ENCODE data around the gene DTYMK.

DTYMK gene

DNA sequence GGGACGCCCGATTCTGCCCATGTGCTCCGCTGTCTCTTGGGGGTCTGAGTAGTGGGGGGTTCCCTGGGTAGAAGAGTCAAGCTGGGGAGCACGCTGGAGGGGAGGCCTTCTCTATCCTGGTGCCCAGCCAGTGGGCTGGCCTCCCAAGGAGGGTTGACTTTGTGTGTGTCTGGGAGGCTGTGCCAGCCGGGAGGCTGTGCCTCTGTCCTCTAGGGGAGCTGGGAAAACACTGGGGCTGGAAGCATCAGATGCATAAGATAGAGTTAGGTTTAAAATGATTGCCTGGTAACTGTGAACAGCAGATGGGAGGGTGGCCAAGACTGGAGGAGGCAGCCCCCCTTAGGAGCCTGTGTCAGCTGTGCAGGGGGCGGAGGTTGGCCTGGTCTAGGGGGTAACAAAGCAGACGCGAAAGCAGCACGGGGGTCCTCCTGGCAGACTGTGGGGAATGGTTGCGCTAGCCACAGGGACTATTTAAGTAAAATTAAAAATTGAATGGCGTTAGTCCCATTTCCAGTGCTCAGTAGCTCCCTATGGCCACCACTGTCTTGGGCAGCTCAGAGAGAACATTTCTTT is 16.5 kb upstream of the DTYMK start:
- peaks cover 0 to 2% of the 10 kb centered on the region in 2 donors for H3K9me3 ChIP-seq (ENCODE audit: control insufficient read depth in 2 of 2, low read length in 2 of 2)
- peaks cover 7 to 10% of the 10 kb centered on the region in 2 donors for H3K36me3 ChIP-seq (ENCODE audit: control insufficient read depth in 2 of 2, insufficient read depth in 2 of 2, low read length in 2 of 2)
- no peak overlapping the region for H3K27ac ChIP-seq (ENCODE audit: low read length)
- H3K4me1 ChIP-seq (ENCODE audit: control insufficient read depth, insufficient read depth, low read length) = peaks cover 15% of the 10 kb centered on the region
- H3K9ac ChIP-seq (ENCODE audit: low read length in 2 of 2) = peak overlapping the region; percentile 42 to 56
- peak overlapping the region; percentile 73 to 83 for H3K4me3 ChIP-seq (ENCODE audit: low read length in 2 of 2)
- no peaks in the 10 kb centered on the region for H3K27me3 ChIP-seq (ENCODE audit: control insufficient read depth in 1 of 2, insufficient read depth in 2 of 2, low read length in 2 of 2)

DNA sequence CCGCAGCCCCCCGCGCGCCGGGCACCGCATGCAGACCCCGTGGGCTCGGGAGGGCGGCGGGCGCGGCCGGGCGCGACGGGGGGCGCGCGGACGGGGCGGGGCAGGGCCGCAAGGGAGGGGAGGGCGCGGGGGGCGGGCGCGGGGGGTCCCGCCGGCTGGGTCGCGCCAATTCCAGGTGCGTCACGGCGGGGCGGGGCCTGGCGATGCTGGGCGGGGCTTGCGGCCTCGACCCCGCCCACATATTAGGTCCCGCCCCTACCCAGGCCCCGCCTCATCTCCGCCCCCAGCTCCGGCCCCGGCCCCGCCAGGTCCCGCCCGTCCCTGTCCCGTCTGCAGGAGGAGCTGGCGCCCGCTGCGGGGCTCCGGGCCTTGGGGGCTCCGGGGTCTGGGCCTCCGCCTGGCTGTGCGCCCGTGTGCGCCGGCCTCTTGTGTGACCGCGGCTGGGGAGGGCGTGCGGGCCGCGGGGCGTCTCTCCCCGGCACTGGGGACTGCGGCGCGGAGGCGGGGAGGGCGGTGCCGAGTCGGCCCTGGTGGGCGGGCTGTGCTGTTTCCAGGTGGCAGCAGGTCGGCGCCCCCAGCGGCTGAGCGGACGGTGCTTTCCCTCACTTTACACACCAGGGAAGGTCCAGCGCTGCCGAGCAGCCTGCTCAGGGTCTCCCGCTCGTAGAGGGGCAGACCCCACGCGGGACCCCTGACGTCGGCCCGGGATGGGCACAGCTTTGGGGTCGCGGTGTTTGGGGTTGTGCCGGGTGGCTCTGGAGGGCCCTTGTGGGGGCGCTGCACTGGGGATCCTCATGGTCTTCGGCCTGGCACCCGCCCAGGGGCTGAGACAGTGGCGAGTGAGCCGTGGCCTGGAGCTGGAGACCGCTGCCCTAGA is 15.8 kb upstream of the DTYMK start:
- peak overlapping the region; percentile 42 to 77 for H3K9ac ChIP-seq (ENCODE audit: low read length in 2 of 2)
- peak overlapping the region; percentile 73 to 85 for H3K4me3 ChIP-seq (ENCODE audit: low read length in 2 of 2)
- H3K4me1 ChIP-seq (ENCODE audit: control insufficient read depth, insufficient read depth, low read length) = peaks cover 15% of the 10 kb centered on the region
- no peaks in the 10 kb centered on the region for H3K27me3 ChIP-seq (ENCODE audit: control insufficient read depth in 1 of 2, insufficient read depth in 2 of 2, low read length in 2 of 2)
- peaks cover 0 to 2% of the 10 kb centered on the region in 2 donors for H3K9me3 ChIP-seq (ENCODE audit: control insufficient read depth in 2 of 2, low read length in 2 of 2)
- H3K36me3 ChIP-seq (ENCODE audit: control insufficient read depth in 2 of 2, insufficient read depth in 2 of 2, low read length in 2 of 2) = peaks cover 6 to 7% of the 10 kb centered on the region in 2 donors
- peak overlapping the region; percentile 80 for H3K27ac ChIP-seq (ENCODE audit: low read length)

DNA sequence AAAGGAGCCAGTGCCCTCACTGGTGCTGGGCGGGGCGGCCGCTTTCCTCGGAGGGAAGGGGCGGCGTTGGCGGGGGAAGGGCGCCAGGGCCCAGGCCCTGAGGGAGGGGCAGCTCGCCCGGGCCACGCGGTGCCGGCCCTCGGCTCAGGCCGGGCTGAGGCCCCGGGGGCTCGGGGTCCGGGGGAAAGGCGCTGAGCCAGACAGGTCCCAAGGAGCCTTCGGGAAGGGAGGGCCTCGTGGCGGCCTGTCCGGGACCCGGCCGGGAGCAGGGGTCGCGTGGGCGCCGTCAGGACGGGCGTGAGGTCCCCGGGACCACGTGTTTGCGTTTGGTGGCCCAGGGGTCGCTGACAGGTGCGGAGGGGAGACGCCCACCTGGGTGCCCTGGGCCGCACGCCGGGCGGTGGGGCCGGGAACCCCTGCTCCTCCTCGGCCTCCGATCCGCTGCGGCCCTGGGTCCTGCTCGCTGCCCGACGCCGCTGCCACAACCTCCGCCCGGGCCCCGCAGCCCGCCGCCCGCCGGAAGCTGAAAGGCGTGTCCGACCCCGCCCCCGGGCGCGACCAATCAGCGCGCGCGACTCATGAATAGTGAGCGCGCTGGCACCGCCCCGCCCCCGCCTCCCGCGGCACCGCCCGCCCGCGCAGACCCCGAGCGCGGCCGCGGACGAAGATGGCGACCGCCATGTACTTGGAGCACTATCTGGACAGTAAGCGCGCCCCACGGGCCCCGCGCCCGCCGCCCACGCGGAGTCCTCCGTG is 15.0 kb upstream of the DTYMK start, which contains the start of gene ING5:
TSS of gene ING5 (plus strand) at position 641 of the 756 bp plus-strand sequence. CDS start at position 668, 27 bp downstream.
- peaks cover 0 to under 1% of the 10 kb centered on the region in 2 donors for H3K9me3 ChIP-seq (ENCODE audit: control insufficient read depth in 2 of 2, low read length in 2 of 2)
- H3K36me3 ChIP-seq (ENCODE audit: control insufficient read depth in 2 of 2, insufficient read depth in 2 of 2, low read length in 2 of 2) = peaks cover 4 to 6% of the 10 kb centered on the region in 2 donors
- peak within 1 kb of the TSS; percentile 77 to 80 for H3K9ac ChIP-seq (ENCODE audit: low read length in 2 of 2)
- peak within 1 kb of the TSS; percentile 73 to 85 for H3K4me3 ChIP-seq (ENCODE audit: low read length in 2 of 2)
- peaks cover 15% of the 10 kb centered on the region for H3K4me1 ChIP-seq (ENCODE audit: control insufficient read depth, insufficient read depth, low read length)
- H3K27ac ChIP-seq (ENCODE audit: low read length) = peak within 1 kb of the TSS; percentile 80
- H3K27me3 ChIP-seq (ENCODE audit: control insufficient read depth in 1 of 2, insufficient read depth in 2 of 2, low read length in 2 of 2) = no peaks in the 10 kb centered on the region

DNA sequence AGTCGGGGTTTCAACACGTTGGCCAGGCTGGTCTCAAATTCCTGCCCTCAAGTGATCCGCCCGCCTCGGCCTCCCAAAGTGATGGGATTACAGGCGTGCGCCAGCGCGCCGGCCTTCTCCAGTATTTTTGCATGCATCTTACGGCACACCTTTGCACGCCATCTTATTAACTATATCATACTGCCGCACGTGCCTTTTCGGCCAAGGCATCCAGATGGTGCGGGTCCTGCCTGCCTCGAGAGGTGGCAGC is 14.5 kb upstream of the DTYMK start:
- peaks cover 15% of the 10 kb centered on the region for H3K4me1 ChIP-seq (ENCODE audit: control insufficient read depth, insufficient read depth, low read length)
- peaks cover 2 to 6% of the 10 kb centered on the region in 2 donors for H3K36me3 ChIP-seq (ENCODE audit: control insufficient read depth in 2 of 2, insufficient read depth in 2 of 2, low read length in 2 of 2)
- H3K27ac ChIP-seq (ENCODE audit: low read length) = peak overlapping the region; percentile 80
- H3K27me3 ChIP-seq (ENCODE audit: control insufficient read depth in 1 of 2, insufficient read depth in 2 of 2, low read length in 2 of 2) = no peaks in the 10 kb centered on the region
- H3K4me3 ChIP-seq (ENCODE audit: low read length in 2 of 2) = peak overlapping the region; percentile 57 to 85
- H3K9me3 ChIP-seq (ENCODE audit: control insufficient read depth in 2 of 2, low read length in 2 of 2) = no peaks in the 10 kb centered on the region
- H3K9ac ChIP-seq (ENCODE audit: low read length in 2 of 2) = peak overlapping the region; percentile 77 to 80

DNA sequence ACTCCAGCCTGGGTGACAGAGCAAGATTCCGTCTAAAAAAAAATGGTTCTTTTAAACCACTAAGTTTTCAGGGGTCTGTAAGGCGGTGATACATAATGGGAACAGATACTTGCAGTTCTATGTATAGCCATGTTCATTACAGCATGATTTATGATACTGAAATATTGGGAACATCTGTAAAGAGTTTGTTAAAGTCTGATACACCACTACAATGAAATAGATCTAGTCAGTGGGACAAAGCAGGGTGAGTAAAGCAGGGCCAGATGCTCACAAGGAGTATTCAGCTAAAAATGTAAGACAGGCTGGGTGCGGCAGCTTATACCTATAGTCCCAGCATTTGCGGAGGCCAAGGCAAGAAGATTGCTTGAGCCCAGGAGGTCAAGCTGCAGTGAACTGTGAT is 9.0 kb upstream of the DTYMK start:
- peaks cover 2% of the 10 kb centered on the region for H3K4me1 ChIP-seq (ENCODE audit: control insufficient read depth, insufficient read depth, low read length)
- peaks cover 5 to 11% of the 10 kb centered on the region in 2 donors for H3K36me3 ChIP-seq (ENCODE audit: control insufficient read depth in 2 of 2, insufficient read depth in 2 of 2, low read length in 2 of 2)
- no peaks in the 10 kb centered on the region for H3K9me3 ChIP-seq (ENCODE audit: control insufficient read depth in 2 of 2, low read length in 2 of 2)
- H3K9ac ChIP-seq (ENCODE audit: low read length in 2 of 2) = no peak overlapping the region
- H3K4me3 ChIP-seq (ENCODE audit: low read length in 2 of 2) = no peak overlapping the region
- no peak overlapping the region for H3K27ac ChIP-seq (ENCODE audit: low read length)
- no peaks in the 10 kb centered on the region for H3K27me3 ChIP-seq (ENCODE audit: control insufficient read depth in 1 of 2, insufficient read depth in 2 of 2, low read length in 2 of 2)

DNA sequence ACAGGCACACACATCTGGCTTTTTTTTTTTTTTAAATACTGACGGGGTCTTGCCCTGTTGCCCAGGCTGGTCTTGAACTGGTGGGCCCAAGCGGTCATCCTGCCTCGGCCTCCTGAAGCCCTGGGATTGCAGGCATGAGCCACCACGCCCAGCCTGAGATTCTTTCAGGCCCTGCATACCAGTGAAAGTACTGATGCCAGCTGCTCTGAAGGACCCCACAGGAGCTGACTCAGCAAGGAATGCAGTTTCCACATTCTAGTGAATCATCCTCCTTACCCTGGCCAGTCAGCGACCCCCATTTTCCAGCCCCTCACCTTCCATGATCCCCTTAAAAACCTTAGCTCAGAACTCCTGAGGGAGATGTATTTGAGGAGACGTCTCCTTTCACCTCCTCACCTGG is 5.8 kb upstream of the DTYMK start:
- H3K27me3 ChIP-seq (ENCODE audit: control insufficient read depth in 1 of 2, insufficient read depth in 2 of 2, low read length in 2 of 2) = no peaks in the 10 kb centered on the region
- H3K36me3 ChIP-seq (ENCODE audit: control insufficient read depth in 2 of 2, insufficient read depth in 2 of 2, low read length in 2 of 2) = peaks cover 9 to 17% of the 10 kb centered on the region in 2 donors
- H3K9me3 ChIP-seq (ENCODE audit: control insufficient read depth in 2 of 2, low read length in 2 of 2) = no peaks in the 10 kb centered on the region
- no peak overlapping the region for H3K4me3 ChIP-seq (ENCODE audit: low read length in 2 of 2)
- H3K4me1 ChIP-seq (ENCODE audit: control insufficient read depth, insufficient read depth, low read length) = peaks cover 13% of the 10 kb centered on the region
- H3K9ac ChIP-seq (ENCODE audit: low read length in 2 of 2) = no peak overlapping the region
- H3K27ac ChIP-seq (ENCODE audit: low read length) = no peak overlapping the region

DNA sequence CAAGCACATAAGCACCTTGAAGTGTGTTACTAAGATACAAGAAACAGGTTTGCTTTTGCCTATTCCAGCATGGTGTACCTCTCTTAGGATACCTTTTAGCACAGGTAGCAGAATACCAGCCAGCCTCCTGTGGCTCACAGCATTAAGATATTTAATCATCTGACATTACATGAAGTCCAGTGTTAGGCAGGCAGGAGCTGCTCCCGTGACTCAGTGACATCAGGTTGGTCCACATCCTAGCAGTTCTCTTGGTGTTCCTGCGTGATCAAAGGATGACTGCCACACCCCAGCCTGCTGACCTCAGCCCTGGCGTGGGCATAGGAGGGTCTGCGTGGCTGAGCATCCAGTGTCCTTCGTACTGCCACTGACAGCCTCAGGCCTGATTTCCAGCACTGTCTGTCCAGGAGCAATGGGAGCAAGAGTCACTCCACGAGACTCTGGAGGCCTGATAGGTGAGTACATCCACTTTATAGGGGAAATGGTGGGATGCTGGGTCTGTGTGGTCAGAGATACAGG is 3.6 kb upstream of the DTYMK start:
- Histone ChIP-seq H3K9me3 (ENCODE audit: control insufficient read depth in 2 of 2, low read length in 2 of 2) (no peaks in the 10 kb centered on the region), H3K4me3 (ENCODE audit: low read length in 2 of 2) (no peak overlapping the region), H3K4me1 (ENCODE audit: control insufficient read depth, insufficient read depth, low read length) (peaks cover 21% of the 10 kb centered on the region), H3K27me3 (ENCODE audit: control insufficient read depth in 1 of 2, insufficient read depth in 2 of 2, low read length in 2 of 2) (no peaks in the 10 kb centered on the region), H3K36me3 (ENCODE audit: control insufficient read depth in 2 of 2, insufficient read depth in 2 of 2, low read length in 2 of 2) (peaks cover 11 to 17% of the 10 kb centered on the region in 2 donors), H3K27ac (ENCODE audit: low read length) (no peak overlapping the region), H3K9ac (ENCODE audit: low read length in 2 of 2) (no peak overlapping the region)

DNA sequence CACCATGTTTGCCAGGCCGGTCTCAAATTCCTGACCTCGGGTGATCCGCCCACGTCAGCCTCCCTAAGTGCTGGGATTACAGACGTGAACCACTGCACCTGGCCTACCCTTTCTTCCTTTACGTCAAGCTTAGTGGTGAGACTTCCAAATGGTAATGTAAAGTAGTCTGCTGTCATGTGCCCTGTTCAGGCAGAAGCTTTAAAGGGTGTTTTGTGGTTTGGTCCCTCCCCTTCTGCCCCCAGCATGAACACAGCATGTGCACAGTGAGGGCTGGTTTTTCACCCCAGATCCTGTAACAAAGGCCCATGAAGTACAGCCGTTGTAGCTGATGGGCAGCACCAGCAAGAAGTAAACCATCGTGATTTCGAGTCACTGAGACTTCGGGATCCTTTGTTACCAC is 2.7 kb upstream of the DTYMK start:
- Histone ChIP-seq H3K27ac (ENCODE audit: low read length) (no peak overlapping the region), H3K4me3 (ENCODE audit: low read length in 2 of 2) (peak overlapping the region in 1 of 2 donors; percentile 15), H3K36me3 (ENCODE audit: control insufficient read depth in 2 of 2, insufficient read depth in 2 of 2, low read length in 2 of 2) (peaks cover 6 to 13% of the 10 kb centered on the region in 2 donors)

DNA sequence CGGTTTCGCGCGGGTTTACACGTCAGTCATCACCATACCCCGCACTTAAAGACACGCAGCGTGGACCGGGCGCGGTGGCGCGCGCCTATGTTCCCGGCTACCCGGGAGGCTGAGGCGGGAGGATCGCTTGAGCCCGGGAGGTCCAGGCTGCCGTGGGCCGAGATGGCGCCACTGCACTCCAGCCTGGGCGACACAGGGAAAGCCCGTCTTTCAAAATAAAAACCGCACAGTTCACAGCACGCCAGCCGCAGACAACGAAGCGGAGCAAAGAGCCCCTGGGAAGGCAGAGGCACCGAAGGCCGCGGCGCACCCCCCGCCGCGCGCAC is 328 bp downstream of the DTYMK start:
- H3K9ac ChIP-seq (ENCODE audit: low read length in 2 of 2) = peak overlapping the region; percentile 52 to 60
- H3K27me3 ChIP-seq (ENCODE audit: control insufficient read depth in 1 of 2, insufficient read depth in 2 of 2, low read length in 2 of 2) = no peaks in the 10 kb centered on the region
- H3K9me3 ChIP-seq (ENCODE audit: control insufficient read depth in 2 of 2, low read length in 2 of 2) = no peaks in the 10 kb centered on the region
- H3K27ac ChIP-seq (ENCODE audit: low read length) = no peak overlapping the region
- peaks cover 19% of the 10 kb centered on the region for H3K4me1 ChIP-seq (ENCODE audit: control insufficient read depth, insufficient read depth, low read length)
- H3K36me3 ChIP-seq (ENCODE audit: control insufficient read depth in 2 of 2, insufficient read depth in 2 of 2, low read length in 2 of 2) = peaks cover 8 to 11% of the 10 kb centered on the region in 2 donors
- peak overlapping the region; percentile 80 to 92 for H3K4me3 ChIP-seq (ENCODE audit: low read length in 2 of 2)

More for the DNA sequence above, 2.7 kb upstream of the DTYMK start:
- no peaks in the 10 kb centered on the region for H3K27me3 ChIP-seq (ENCODE audit: control insufficient read depth in 1 of 2, insufficient read depth in 2 of 2, low read length in 2 of 2)
- no peaks in the 10 kb centered on the region for H3K9me3 ChIP-seq (ENCODE audit: control insufficient read depth in 2 of 2, low read length in 2 of 2)
- no peak overlapping the region for H3K9ac ChIP-seq (ENCODE audit: low read length in 2 of 2)
- peaks cover 21% of the 10 kb centered on the region for H3K4me1 ChIP-seq (ENCODE audit: control insufficient read depth, insufficient read depth, low read length)

DNA sequence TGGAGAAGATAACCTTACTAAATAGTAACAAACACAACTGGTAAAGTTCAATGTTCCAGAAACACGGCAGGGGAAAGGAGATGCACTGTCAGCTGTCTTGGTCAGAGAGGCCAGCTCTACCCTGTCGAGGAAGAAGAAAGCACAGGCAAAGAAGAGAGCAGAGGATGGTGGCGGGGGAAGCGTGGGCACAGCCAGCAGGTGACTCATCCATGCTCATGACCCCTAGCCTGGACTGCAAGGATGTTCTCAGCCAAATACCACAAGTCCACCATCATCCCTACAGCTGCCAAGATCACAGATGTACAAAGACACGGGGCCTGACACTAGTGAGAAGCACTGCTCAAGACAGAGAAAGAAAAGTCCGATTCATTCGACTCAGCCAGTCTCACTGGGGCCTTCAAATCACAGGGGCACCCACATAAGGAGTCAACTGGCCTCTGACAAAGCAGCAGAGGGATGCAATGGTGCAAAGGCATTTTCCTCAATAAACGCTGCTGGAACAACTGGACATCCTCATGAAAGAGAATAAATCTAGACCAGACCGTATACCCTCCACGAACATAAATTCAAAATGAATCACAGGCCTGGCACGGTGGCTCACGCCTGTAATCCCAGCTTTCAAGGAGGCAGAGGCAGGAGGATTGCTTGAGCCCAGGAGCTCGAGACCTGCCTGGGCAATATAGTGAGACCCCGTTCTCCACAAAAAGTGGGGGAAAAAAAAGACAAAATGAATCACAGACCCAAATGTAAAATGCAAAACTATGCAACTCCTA is 5.6 kb downstream of the DTYMK start:
- H3K27me3 ChIP-seq (ENCODE audit: control insufficient read depth in 1 of 2, insufficient read depth in 2 of 2, low read length in 2 of 2) = no peaks in the 10 kb centered on the region
- no peaks in the 10 kb centered on the region for H3K9me3 ChIP-seq (ENCODE audit: control insufficient read depth in 2 of 2, low read length in 2 of 2)
- peaks cover 11 to 21% of the 10 kb centered on the region in 2 donors for H3K36me3 ChIP-seq (ENCODE audit: control insufficient read depth in 2 of 2, insufficient read depth in 2 of 2, low read length in 2 of 2)
- H3K9ac ChIP-seq (ENCODE audit: low read length in 2 of 2) = no peak overlapping the region
- H3K27ac ChIP-seq (ENCODE audit: low read length) = peak overlapping the region; percentile 6
- peaks cover 10% of the 10 kb centered on the region for H3K4me1 ChIP-seq (ENCODE audit: control insufficient read depth, insufficient read depth, low read length)
- H3K4me3 ChIP-seq (ENCODE audit: low read length in 2 of 2) = no peak overlapping the region

Data from stomach smooth muscle (tissue), 2 donors.